Kidney glomerular epithelial cell (primary cell): ENCODE data around the gene ARVCF.

Experiments used
- DNase-seq: peaks from one replicate; lab custom pipeline; 2025; lab: John Stamatoyannopoulos, UW

The ARVCF gene

GRCh38 chr22:20053407-20054033 lies 36.9 kb upstream of the ARVCF start:
- DNase-seq: no peak

DNA sequence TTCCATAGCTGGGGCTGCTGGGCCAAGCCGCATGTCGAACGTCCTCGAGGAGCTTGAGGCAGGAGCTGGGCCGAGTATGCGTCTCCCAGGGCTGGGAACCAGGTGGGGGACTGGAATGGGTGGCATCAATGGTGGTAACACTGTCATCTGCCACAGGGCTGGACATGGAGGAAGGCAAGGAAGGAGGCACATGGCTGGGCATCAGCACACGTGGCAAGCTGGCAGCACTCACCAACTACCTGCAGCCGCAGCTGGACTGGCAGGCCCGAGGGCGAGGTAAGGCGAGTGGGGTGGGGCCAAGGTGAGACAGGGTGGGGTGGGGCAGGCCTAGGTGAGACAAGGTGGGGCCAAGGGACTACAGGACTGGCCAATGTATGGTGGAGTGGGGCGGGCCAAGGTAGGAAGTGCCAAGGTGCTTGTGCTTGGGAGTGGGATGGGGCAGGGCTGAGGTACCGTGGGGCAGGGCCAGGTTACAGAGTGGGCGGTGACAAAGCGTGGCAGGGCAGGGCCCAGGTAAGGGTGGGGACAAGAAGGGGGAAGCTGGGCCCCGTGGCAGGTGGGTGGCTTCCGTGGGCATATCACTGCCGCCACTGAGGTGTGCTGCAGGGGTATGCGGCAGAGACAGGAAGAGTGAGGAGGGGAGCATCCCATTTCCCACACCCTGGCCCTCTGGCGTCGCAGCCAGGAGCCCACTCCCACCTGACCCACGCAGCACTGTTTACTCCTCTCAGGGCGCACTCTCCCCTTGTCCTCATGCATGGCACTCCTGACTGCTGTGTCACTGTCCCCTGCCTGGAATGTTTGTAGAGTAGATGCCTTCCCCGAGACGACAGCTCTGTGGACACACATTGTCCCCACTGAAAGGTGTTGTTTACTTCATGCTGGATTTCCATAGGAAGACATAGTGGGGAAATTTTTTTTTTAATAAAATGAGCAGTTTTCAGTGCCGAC lies 36.0 kb upstream of the ARVCF start:
- no peak for DNase-seq

- DNase-seq: no peak
Measured at GRCh38 chr22:20051927-20052308, 35.3 kb upstream of the ARVCF start.

DNA sequence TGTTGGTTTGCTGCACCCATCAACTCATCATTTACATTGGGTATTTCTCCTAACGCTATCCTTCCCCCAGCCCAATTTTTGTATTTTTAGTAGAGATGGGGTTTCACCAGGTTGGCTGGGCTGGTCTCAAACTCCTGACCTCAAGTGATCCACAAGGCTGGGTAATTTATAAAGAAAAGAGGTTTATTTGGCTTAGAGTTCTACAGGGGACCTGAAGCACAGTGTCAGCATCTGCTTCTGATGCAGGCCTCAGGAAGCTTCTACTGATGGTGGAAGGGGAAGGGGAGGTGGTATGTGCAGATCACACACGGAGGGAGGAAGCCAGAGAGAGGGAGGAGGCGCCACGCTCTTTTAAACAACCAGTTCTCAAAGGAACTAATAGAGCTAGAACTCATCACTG lies 30.1 kb upstream of the ARVCF start:
- no peak for DNase-seq

DNA sequence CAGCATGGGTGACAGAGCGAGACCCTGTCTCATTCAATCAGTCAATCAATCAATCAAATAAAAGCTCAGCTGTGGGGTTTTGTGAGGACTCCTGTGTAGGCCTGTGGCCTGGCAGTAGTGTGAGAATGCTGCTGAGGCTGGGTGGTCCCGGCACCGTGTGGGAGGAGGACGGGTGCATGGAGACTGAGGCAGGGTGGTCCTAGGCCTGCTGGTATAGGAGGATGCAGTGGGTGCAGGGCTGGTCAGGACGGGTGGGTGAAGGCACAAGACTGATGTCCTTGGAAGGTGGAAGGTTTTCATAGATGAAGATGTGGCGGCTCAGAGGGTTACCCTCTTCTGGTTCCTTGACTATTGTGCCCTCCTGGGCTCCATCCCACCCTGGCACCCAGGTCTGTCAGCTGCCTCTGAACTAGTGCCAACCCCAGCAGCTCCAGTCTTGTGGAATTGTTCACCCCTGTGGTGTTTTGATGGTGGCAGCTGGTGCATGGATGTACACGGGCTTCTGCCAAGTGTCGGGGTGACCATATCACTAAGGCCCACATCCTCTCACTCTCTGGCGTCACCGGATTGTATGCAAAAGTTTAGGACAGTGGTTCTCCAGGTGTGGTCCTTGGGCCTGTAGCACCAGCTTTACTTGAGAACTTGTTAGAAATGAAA lies 28.0 kb upstream of the ARVCF start:
- DNase-seq: no peak

GRCh38 chr22:20043997-20044342 lies 27.3 kb upstream of the ARVCF start:
- no peak for DNase-seq

DNA sequence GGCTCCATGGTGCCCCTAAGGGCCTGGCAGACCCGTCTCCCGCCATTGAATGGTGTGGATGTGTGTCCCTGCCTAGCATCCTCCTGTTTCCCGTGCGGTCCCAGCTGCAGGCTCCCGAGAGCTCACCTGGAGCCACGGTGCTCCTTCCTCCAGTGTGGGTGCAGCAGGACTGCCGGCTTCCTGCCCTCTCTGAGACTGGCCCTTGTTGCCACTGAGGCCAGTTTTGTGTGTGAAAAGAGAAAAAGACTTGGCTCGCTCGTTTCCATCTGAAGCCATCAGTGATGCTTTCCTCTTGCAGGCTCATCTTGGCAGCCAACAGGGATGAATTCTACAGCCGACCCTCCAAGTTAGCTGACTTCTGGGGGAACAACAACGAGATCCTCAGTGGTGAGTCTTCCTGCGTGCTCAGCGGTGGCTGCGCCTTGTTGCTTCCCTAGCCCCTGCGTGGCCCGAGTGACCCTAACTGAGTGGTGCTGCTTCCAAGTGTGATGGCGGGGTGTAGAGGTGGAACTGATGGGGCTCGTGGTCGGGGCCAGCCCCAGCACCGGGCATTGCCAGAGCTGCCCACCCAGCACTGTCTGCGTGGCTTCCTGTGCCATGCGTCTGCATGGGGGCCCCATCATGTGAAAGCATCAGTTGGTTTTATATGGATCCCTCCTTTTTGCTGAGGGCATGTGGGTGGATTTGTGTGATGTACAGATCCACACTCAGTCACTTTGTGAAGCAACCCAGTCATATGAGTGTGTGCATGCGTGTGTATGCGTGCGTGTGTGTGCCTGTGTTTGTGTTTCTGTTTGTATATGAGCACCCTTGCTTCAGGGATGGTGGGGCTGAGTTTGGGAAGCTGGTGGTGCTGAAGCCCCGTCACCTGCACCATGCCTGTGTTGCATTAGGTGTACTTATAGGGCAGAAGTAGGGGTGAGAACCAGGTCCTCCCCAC lies 26.7 kb upstream of the ARVCF start:
- DNase-seq: no peak

DNA sequence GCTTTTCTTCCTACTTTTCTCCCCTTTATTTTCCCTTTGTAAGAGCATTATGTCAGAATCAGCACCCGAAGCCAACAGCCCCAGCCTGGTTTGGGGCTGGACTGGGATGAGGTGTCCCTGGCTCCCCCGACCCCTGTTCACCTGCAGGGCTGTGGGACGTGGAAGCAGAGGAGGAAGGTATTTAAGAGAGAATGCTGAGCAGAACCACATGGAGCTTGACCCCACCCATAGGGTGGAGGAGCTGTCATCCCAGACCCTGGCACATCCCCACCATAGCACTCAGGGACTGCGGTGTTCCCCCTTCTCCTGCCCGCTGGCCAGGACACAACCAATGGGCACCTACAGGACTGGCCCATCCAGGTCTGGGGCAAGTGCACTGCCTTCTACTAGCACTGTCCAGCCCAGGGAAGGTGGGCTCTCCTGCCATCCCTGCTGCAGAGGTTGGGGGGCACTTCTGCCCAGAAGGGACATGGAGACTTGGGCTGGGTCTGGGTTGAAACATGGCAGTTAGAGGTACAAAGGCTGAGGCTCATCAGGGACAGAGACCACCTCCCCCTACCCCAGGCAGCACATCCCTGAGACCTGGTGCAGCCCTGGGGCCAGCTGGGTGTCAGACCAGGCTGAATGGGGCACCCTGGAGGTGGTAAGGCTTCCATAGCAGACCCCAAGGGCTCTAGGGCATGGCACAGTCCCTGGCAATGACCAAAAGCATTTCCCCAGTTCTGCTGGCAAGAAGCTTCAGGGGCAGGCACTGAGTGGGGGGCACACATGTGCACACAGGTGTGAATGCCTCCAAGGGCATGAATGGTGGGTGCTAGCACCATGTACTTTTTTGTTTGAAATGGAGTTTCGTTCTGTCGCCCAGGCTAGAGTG lies 23.9 kb upstream of the ARVCF start:
- DNase-seq: no peak

- no peak for DNase-seq
Measured at GRCh38 chr22:20039683-20040325, 23.2 kb upstream of the ARVCF start.

DNA sequence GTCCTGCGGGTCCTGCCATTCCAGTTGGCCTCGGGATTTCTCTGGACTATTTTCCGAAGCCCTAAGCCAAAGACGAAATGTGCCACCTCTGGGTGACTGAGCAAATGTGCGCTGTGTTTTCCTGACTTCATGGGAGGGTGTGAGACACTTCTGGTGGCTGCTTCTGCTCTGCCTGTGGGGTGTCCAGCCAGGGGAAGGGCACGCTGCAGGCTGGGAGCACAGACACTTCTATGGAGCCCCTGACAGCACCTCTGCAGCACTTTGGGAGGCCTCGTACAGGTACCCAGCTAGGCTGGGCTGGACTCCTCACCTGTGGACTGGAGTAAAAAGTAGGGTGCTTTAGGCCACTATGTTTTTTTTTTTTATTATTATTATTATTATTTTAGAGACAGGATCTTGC lies 22.0 kb upstream of the ARVCF start:
- DNase-seq: no peak

DNA sequence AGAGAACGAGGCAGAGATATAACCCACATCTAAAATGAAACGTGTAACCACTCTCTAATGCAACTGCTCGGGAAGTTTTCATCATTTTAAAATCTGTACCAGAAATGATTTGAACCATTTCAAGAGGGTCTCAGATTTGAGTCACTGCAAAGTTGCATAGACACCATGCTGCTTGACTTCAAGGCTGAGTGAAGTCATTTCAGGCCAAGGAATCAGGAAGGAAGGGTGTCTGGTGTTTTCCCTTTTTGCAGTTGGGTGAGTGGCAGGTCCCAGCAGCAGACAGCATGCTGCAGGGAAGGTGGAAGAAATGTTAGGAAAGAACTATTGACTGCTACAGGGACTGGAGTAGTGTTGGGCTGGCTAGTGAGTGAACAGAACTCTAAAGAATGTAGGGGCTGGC lies 20.8 kb upstream of the ARVCF start:
- DNase-seq: no peak

- DNase-seq: no peak
Measured at GRCh38 chr22:20036535-20037392, 20.1 kb upstream of the ARVCF start.

- no peak for DNase-seq
Measured at GRCh38 chr22:20036084-20036482, 19.5 kb upstream of the ARVCF start.

DNA sequence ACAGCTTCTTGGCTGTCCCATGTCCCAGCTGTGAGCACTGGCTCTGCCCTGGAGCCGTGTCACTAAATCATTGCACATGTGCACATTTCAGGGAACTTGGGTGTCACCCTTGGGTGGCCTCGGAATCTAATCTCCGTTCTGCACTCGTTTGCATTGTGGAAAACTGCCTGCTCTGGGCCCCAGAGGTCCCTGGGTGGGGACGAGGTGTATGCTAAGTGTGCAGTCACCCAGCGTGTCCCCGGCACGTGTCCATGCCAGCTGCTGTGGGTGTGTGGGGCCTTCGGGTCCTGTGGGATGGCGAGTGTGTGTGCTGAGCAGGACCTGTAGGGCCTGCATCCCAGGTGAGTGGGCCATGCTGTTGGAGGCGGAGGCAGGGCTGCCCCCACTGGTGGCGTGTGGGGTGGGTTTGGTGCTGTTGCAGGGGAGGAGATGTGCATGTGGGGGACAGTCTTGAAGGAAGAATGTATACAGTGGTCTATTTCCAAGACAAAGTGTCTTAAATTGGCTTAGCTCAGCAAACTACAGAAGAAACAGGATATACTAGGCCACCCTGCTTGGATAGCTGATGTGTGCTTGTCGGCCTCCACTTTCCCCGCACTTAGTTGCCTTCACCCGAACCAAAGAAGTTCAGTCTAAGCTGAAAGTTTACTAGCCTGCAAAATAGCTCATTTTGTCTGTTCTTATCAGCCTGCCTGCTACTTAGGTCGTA lies 18.9 kb upstream of the ARVCF start:
- DNase-seq: no peak

- DNase-seq: no peak
Measured at GRCh38 chr22:20034143-20034542, 17.5 kb upstream of the ARVCF start.

- DNase-seq: no peak
Measured at GRCh38 chr22:20033045-20033706, 16.6 kb upstream of the ARVCF start.

GRCh38 chr22:20032407-20032991 lies 15.9 kb upstream of the ARVCF start:
- no peak for DNase-seq
